HG02852 (cell line): ENCODE measurements around the gene OGFRL1.

ENCODE experiments used
- ATAC-seq: cut with Tn5 transposase; IDR thresholded peaks from one replicate; pipeline ENCODE4 v1.9.1; 2021; ENCODE audit warnings: mild to moderate bottlenecking, moderate library complexity; ENCODE audit not compliant: unreplicated experiment

OGFRL1 gene

DNA sequence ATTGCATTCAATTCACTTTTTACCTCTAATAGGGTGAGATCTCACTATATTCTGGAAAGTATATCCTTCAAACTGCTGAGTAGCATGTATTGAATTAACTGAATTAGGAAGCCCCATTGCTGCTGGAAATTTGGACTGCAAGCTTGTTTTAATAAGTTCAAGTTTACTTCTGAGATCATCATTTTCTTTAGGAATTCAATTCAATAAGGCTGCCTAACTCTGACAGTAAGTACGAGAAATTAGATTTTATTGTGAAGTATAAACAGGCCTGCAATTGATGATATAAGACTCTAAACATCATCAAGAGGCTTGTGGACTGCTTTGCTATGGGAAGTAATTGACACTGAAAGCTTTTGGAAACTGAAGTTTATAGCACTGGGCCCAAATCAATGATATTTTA, 44.4 kb downstream of the OGFRL1 start:
- no peak for ATAC-seq

DNA sequence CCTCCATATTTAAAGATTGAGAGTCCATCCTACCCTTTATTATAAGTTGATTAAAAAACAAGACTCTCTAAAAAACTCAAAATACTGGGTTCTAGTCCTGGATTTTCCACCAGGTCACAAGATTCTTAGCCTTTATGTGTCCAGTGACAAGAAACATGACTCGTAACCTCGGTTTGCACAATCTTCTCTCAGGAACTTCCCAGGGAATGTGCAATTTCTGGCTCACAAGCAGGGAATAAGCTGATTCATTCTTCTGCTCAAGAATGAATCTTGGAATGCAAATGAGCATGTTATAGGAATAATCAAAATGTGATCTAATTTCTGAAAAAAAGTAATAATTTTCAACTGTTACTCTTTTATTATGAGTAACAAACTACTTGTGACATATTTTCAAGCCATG, 45.1 kb downstream of the OGFRL1 start:
- ATAC-seq, result no peak

DNA sequence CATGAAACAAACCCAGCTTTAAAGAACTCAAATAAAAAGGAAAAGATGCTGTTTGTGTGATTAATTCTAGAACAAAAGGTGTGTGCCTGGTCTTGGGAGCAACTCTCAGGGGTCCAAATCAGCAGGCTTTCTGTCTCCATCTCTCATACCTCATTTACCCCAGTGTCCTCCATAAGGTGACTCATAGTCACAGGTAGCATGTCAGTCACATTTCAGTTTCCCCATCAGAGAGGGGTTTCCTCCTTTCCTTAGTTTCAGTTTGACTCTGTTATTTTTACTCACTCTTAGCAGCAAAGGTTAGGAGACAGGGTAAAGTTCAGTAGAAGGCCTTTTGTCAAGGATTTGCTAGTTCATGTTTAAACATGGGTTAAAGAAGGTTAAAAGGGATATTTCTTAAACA, 46.2 kb downstream of the OGFRL1 start:
- no peak for ATAC-seq

DNA sequence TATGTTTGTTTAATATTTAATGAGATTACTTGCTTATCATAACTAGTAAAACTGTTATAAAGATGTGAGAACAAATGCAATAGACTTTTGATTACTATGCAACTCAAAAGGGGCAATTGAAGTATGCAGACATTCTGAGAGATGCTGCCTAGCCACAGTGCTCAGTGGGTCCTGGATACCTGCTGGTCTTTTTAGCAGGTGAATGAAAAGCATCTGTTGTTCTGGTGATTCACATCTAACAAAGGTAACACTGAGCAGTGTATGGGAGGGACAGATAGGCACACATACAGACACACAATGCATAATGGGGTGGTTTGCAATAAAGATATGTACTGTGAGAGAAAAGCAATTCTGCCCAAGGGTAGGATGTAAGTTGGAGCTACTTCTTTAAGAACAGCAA, 46.9 kb downstream of the OGFRL1 start:
- no peak for ATAC-seq

DNA sequence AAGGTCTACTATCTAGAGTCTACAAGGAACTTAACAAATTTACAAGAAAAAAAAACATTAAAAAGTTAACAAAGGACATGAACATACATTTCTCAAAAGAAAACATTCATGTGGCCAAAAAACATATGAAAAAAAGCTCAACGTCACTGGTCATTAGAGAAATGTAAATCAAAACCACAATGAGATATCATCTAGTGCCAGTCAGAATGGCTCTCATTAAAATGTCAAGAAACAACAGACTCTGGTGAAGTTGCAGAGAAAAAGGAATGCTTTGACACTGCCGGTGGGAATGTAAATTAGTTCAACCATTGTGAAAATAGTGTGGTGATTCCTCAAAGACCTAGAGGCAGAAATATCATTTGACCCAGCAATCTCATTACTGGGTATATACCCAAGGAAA, 48.3 kb downstream of the OGFRL1 start:
- ATAC-seq, result no peak

DNA sequence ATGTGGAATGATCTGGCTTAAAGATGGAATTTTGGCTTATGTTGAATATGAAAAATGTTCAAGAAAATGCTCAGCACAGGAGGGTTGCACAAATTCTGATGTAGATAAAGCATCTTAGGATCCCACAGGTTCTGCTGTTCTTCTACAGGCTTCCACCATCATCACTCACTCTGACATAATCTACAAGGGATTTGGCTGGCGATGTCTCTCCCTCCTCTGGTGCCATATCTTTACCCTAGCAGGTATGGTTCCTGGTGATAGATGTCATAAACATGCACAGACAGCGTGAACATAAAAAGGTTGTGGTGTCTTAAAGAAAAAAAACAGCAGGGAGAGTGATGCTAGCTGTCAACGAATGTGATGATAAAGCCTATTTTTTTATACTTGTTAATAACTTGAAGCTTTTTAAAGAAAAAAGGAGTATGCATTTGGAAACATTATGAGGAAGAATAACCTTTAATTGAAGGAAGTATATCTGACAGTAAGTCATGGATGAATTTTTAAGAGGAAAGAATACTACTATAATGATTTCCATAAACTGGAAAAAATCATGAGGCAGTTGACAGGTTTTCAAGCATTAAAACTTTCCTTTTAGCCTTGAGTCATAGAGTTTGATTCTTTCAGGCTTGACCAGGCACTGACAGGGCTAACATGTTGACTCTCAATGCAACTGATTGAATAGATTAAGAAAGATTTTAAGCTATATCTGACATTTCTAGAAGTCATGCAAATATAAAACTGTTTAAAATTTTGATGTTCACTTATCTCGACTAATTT, 50.1 kb downstream of the OGFRL1 start:
- ATAC-seq, result no peak

DNA sequence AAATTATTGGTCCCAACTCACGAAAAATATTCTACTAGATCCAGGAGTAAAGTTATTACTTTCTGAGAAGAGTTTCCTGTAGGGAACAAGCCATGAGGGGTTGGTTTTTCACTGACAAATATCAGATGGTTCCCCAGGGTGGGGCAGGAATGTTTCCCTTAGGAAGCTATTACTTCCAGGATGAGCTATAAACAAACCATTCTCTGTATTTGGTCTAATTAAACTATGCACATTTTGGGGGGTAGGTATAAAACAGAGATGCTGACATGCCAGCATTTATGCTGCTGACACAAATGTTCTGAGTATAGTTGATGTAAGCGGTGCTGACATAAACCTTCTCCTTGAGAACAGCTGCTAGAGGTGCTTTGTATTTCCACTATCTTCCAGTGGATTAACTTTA, 54.2 kb downstream of the OGFRL1 start:
- ATAC-seq, result no peak

DNA sequence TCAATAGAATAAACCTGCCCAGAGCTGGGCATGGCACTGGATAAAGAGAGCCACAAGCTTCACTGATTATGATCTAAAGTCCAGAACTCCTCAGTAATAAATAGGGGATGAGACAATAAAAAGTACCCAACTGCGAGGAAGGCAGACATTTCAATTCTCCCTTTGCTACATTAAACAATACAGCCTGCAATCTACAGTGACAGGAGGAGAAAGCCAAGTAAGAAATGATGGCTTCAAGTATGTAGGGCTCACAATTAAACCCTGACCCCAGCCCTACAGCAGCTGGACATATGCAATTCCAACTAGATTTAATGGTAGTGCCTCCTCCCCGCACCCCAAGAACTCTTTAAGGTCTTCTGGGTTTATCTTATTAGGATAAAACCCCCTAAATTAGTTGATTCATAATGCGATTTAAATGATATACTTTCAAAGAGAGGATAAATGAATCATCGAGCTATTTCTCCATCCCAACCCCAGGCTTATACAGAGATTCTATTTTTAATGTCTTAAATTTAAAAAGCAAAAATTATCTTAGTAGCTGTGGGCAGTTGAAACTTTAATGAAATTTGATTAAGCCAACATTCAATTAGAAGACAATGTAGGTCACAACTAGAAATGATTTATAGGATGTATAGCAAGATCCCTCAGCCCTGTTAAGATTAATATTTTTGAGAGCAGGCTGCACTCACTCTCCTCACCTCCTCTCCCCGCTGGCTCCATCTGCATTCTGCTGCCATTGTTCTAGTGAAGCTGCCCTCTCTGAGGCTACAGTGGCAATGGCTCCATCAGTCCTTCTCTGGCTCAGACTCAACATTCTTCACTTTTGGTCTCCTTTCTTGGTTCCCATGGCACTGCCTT, 57.1 kb downstream of the OGFRL1 start:
- no peak for ATAC-seq

DNA sequence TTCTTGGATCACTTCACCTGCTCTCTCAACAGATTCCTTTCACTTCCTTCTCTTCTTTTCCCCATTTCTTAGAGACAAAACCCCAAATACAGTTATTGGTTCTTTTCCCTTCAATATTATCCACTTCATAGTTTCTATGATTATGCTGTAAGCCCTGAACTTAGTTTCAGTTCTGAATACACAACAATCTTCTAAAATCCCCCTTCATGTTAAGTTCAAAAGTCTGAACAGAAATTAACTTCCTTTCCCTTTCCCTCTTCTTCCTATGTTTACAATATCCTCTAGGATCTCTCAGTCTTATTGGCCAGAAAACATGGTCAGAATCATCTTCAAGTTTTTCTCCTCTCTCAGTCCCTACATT, 57.7 kb downstream of the OGFRL1 start:
- ATAC-seq, result no peak

DNA sequence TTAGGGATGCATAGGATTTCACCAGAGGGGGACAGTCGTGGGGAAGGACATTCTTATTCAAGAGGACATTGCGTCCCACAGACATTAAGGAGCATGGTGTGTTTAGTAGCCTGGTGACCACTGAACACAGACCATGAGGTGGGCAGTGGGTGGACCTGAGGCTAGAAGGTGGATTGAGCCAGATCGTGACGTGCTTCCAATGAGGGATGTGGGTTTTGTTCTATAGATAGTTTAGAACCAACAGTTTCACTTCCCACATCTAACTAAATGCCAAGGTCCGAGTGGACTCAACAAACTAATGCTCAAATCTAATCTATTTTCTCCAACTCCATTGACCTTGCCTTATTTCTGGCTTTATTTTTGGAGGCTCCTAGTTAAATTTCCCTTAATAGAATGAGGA, 58.5 kb downstream of the OGFRL1 start:
- no peak for ATAC-seq

DNA sequence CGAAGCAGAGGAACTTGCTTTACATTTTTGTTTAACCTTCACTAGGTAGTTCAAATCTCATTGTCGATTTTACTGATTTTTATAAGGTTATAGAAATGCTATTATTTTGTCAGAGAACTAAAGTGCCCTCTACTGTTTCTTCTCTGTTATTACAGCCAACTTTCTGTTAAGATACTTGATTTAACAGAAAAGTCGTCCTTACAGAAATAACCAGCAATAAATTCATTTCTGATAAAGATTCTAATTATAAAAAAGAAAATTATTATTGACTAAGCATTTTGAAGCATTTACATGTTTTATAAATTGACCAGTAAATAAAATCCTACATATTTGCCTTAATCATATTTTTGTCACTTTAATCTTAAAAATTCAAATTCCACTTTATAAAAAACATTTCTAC, 60.8 kb downstream of the OGFRL1 start:
- ATAC-seq, result no peak

DNA sequence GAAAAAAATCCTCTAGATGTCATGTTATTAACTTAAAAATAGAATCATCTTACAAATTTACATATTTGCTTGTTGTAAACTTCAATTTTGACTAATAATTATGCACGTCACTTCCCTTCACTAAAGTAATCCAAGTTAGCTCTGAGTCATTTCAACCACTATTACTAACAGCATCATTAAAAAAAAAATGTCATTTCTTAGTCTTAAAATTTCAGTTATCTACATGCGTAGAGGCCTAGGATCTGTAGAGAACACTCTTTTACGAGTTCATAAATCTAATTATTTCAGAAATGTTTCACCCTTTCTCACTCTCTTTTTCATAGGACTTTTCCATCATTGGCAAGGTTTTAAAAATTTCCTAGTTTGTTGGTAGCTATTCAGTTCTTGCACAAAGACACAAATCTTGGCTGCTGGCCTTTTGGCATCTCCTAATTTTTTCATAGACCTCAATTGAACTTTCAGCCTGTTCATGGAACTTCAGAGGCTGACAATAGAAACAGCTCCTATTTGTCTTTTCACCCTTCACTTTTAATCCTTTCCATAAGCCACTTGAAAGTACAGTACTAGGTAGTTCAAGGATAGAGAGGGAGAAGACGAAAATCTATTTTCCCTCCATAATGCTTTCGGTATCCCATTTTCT, 61.5 kb downstream of the OGFRL1 start:
- ATAC-seq, result no peak

DNA sequence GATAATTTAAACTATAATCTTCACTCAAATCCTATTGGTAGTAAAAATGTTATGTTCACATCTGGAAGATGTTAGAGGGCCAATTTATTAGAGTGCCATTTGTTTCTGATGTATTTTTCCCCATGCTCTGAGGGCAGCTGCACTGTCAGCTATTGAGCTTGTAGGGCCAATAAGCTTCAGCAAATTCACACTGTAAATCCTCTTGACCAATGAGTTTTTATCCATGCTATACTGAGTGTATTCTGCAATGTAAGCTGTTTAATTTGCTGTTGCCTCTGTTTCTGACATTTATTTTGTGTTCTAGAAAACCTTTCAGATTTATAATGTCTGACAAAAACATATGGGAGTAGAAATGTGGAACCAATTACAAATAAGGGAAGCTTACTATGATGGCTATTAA, 62.6 kb downstream of the OGFRL1 start:
- no peak for ATAC-seq
